Neural cell (in vitro differentiated cells): Measurements from ENCODE around the gene TPPP. TPM values are rescaled to one million over a fixed set of nuclear protein-coding genes. Genes with fewer than 3 reads are reported as not detected.

Experiments
- H2AFZ ChIP-seq: fragments of 200-600, 300-800 bp; sonication (generic), shearing (Covaris generic); 2 replicates; pipeline ENCODE4 v1.6.0; 2014; ENCODE audit warnings: low read depth, mild to moderate bottlenecking, antibody characterized with exemption, low read length, moderate library complexity
- H3F3A ChIP-seq: fragments of 200-600 bp; shearing (Covaris generic); 2 replicates; pipeline ENCODE4 v1.6.1; 2016; ENCODE audit warnings: mild to moderate bottlenecking, moderate library complexity, mixed read lengths, antibody characterized with exemption, low read length; ENCODE audit not compliant: insufficient read depth, poor library complexity, severe bottlenecking
- H3K27ac ChIP-seq: fragments of 200-600, 300-800 bp; sonication (generic), shearing (Covaris generic); 2 replicates; pipeline ENCODE4 v1.5.1; 2014; ENCODE audit warnings: mild to moderate bottlenecking, low read length, moderate library complexity
- H3K27me3 ChIP-seq: fragments of 300-800, 200-600 bp; sonication (generic), shearing (Covaris generic); 2 replicates; pipeline ENCODE4 v1.6.0; 2014; ENCODE audit warnings: mild to moderate bottlenecking, low read depth, low read length, moderate library complexity; ENCODE audit not compliant: insufficient read depth
- H3K36me3 ChIP-seq: fragments of 300-800, 200-600 bp; sonication (generic), shearing (Covaris generic); 2 replicates; pipeline ENCODE4 v1.5.1; 2014; ENCODE audit warnings: mild to moderate bottlenecking, antibody characterized with exemption, low read length, moderate library complexity; ENCODE audit not compliant: insufficient read depth
- H3K4me2 ChIP-seq: fragments of 300-800, 200-600 bp; sonication (generic), shearing (Covaris generic); 2 replicates; pipeline ENCODE4 v1.6.0; 2014; ENCODE audit warnings: mild to moderate bottlenecking, low read length
- H3K4me3 ChIP-seq: fragments of 300-800, 200-600 bp; sonication (generic), shearing (Covaris generic); 2 replicates; pipeline ENCODE4 v1.5.1; 2014; ENCODE audit warnings: mild to moderate bottlenecking, low read length, moderate library complexity
- H3K79me2 ChIP-seq: fragments of 200-600 bp; shearing (Covaris generic); replicated peaks from 2 replicates; pipeline ENCODE4 v1.6.0; 2014; ENCODE audit warnings: mild to moderate bottlenecking, low read length, moderate library complexity; ENCODE audit not compliant: insufficient read depth
- H3K9ac ChIP-seq: fragments of 300-800, 200-600 bp; sonication (generic), shearing (Covaris generic); 2 replicates; pipeline ENCODE4 v1.6.1; 2016; ENCODE audit warnings: mild to moderate bottlenecking, low read length, mixed read lengths
- H3K9me2 ChIP-seq: fragments of 200-600 bp; shearing (Covaris generic); 2 replicates; pipeline ENCODE4 v1.6.1; 2016; ENCODE audit warnings: mild to moderate bottlenecking, low read length, mixed read lengths; ENCODE audit not compliant: insufficient read depth
- H3K9me3 ChIP-seq: fragments of 200-600, 300-800 bp; sonication (generic), shearing (Covaris generic); 2 replicates; pipeline ENCODE4 v1.6.1; 2016; ENCODE audit warnings: mild to moderate bottlenecking, mixed run types, low read length, moderate library complexity, mixed read lengths
- H4K20me1 ChIP-seq: fragments of 200-600 bp; shearing (Covaris generic); 2 replicates; pipeline ENCODE4 v1.6.1; 2016; ENCODE audit warnings: mild to moderate bottlenecking, mixed run types; ENCODE audit not compliant: insufficient read depth
- CTCF ChIP-seq: fragments of 450-650 bp; IDR thresholded peaks from 2 replicates; pipeline ENCODE4 v1.5.1; 2014; ENCODE audit warnings: antibody characterized with exemption, mild to moderate bottlenecking, moderate library complexity; ENCODE audit not compliant: poor library complexity, severe bottlenecking
- EP300 ChIP-seq: fragments of 450-650 bp; conservative IDR thresholded peaks from 2 replicates; pipeline ENCODE4 v1.6.1; 2014; ENCODE audit warnings: antibody characterized with exemption, mild to moderate bottlenecking, moderate library complexity; ENCODE audit not compliant: poor library complexity, severe bottlenecking
- EZH2 ChIP-seq: fragments of 200-600, 300-800 bp; shearing (Covaris generic), sonication (generic); IDR thresholded peaks from 2 replicates; pipeline ENCODE4 v1.6.1; 2014; ENCODE audit warnings: antibody characterized with exemption, low read length, borderline replicate concordance, mild to moderate bottlenecking; ENCODE audit not compliant: insufficient read depth, poor library complexity, severe bottlenecking
- MXI1 ChIP-seq: fragments of 450-650 bp; conservative IDR thresholded peaks from 2 replicates; pipeline ENCODE4 v1.6.1; 2014; ENCODE audit warnings: antibody characterized with exemption, mild to moderate bottlenecking; ENCODE audit not compliant: poor library complexity, severe bottlenecking
- POLR2AphosphoS5 ChIP-seq: IDR thresholded peaks from 2 replicates; pipeline ENCODE4 v1.6.1; 2012
- RAD21 ChIP-seq: fragments of 450-650 bp; conservative IDR thresholded peaks from 2 replicates; pipeline ENCODE4 v1.6.1; 2014; ENCODE audit warnings: antibody characterized with exemption, mild to moderate bottlenecking, moderate library complexity
- REST ChIP-seq: IDR thresholded peaks from 2 replicates; pipeline ENCODE4 v1.6.1; 2012; ENCODE audit warnings: borderline replicate concordance
- SMC3 ChIP-seq: fragments of 450-650 bp; conservative IDR thresholded peaks from 2 replicates; pipeline ENCODE4 v1.6.1; 2014; ENCODE audit warnings: antibody characterized with exemption, mild to moderate bottlenecking, moderate library complexity; ENCODE audit not compliant: poor library complexity
- TAF1 ChIP-seq: IDR thresholded peaks from 2 replicates; pipeline ENCODE4 v1.6.1; 2012; ENCODE audit warnings: low read depth
- polyA plus RNA-seq: library from polyadenylated mRNA; depleted of rRNA; stranded (reverse); fragments of >200 nt; gene quantifications from 2 replicates; pipeline ENCODE4 v1.2.3, GENCODE V29; 2014

The TPPP gene
- polyA plus RNA-seq, 1 donor from 2014 or later: 9.9 TPM

- Histone ChIP-seq H3K9me2 (no peaks in the 10 kb centered on the region), H3K9me3 (no peaks in the 10 kb centered on the region), H3F3A (no peaks in the 10 kb centered on the region), H3K4me2 (no peak overlapping the region), H3K36me3 (no peaks in the 10 kb centered on the region), H3K4me3 (no peak overlapping the region), H3K27ac (no peak overlapping the region), H2AFZ (no peak overlapping the region), H3K79me2 (no peaks in the 10 kb centered on the region), H3K9ac (no peak overlapping the region), H3K27me3 (no peaks in the 10 kb centered on the region), H4K20me1 (no peaks in the 10 kb centered on the region)
- no peak for TF ChIP-seq MXI1
- TF ChIP-seq POLR2AphosphoS5: no peak
- no peak for TF ChIP-seq TAF1
- TF ChIP-seq SMC3: no peak
- no peak for TF ChIP-seq EZH2
- no peak for TF ChIP-seq EP300
- no peak for TF ChIP-seq RAD21
- no peak for TF ChIP-seq CTCF
- no peak for TF ChIP-seq REST
Observed at GRCh38 chr5:684751-685216, 8.4 kb downstream of the TPPP start.

GRCh38 chr5:683551-684481, 9.3 kb downstream of the TPPP start:
- no peak overlapping the region for H3K27ac ChIP-seq
- H3F3A ChIP-seq: no peaks in the 10 kb centered on the region
- no peaks in the 10 kb centered on the region for H3K9me3 ChIP-seq
- no peak overlapping the region for H3K9ac ChIP-seq
- H3K79me2 ChIP-seq: no peaks in the 10 kb centered on the region
- H3K4me2 ChIP-seq: no peak overlapping the region
- no peak overlapping the region for H2AFZ ChIP-seq
- H4K20me1 ChIP-seq: no peaks in the 10 kb centered on the region
- no peak overlapping the region for H3K4me3 ChIP-seq
- H3K36me3 ChIP-seq: no peaks in the 10 kb centered on the region
- no peaks in the 10 kb centered on the region for H3K9me2 ChIP-seq
- TF ChIP-seq SMC3: no peak
- no peak for TF ChIP-seq RAD21
- TF ChIP-seq TAF1: no peak
- no peak for TF ChIP-seq EZH2
- TF ChIP-seq MXI1: no peak
- no peak for TF ChIP-seq REST
- TF ChIP-seq POLR2AphosphoS5: no peak
- no peak for TF ChIP-seq EP300
- TF ChIP-seq CTCF: no peak
- H3K27me3 ChIP-seq: no peaks in the 10 kb centered on the region
